GM21381 (cell line): Measurements from ENCODE around the gene NXNL2.

Experiments used
- ATAC-seq: cut with Tn5 transposase; IDR thresholded peaks from one replicate; pipeline ENCODE4 v1.9.1; 2021; ENCODE audit warnings: mild to moderate bottlenecking, moderate library complexity; ENCODE audit not compliant: unreplicated experiment

Gene NXNL2

GRCh38 chr9:88577256-88578120 lies 42.5 kb downstream of the NXNL2 start:
- no peak for ATAC-seq

- ATAC-seq: peak; percentile 77
Measured at GRCh38 chr9:88578121-88579049, 43.4 kb downstream of the NXNL2 start.

- ATAC-seq: no peak
Measured at GRCh38 chr9:88579050-88579715, 44.2 kb downstream of the NXNL2 start.

- ATAC-seq: no peak
Measured at GRCh38 chr9:88580961-88581360, 46.0 kb downstream of the NXNL2 start.

GRCh38 chr9:88583901-88584596 lies 49.1 kb downstream of the NXNL2 start:
- no peak for ATAC-seq

GRCh38 chr9:88585426-88585825 lies 50.4 kb downstream of the NXNL2 start:
- no peak for ATAC-seq

GRCh38 chr9:88586452-88586851 lies 51.5 kb downstream of the NXNL2 start:
- no peak for ATAC-seq

GRCh38 chr9:88587182-88587581 lies 52.2 kb downstream of the NXNL2 start:
- ATAC-seq: no peak

- no peak for ATAC-seq
Measured at GRCh38 chr9:88587885-88588649, 53.1 kb downstream of the NXNL2 start.

GRCh38 chr9:88589656-88590055 lies 54.7 kb downstream of the NXNL2 start:
- ATAC-seq: no peak

GRCh38 chr9:88590558-88591146 lies 55.7 kb downstream of the NXNL2 start:
- no peak for ATAC-seq

- peak; percentile 87 for ATAC-seq
Measured at GRCh38 chr9:88593537-88594185, 58.7 kb downstream of the NXNL2 start.
